Activated CD8-positive, alpha-beta memory T cell treated with anti-CD3 and anti-CD28 coated beads for 48 hours (primary cell): ENCODE data around the gene ZNF138.
"Not testable (repeated sequence)": the region's sequence is repeated elsewhere in the genome, so short reads cannot be mapped to it uniquely, and the experiment has no call there.

Experiments
- DNase-seq, 3 experiments: peaks; one replicate each; pipeline ENCODE4 v3.0.0-alpha.2; 2020; ENCODE audit warnings: low read depth in 2 of 3, low spot score in 2 of 3

The ZNF138 gene

GRCh38 chr7:64838051-64838450 is 43.8 kb downstream of the ZNF138 start:
- DNase-seq: not testable (repeated sequence)

GRCh38 chr7:64838691-64839090 is 44.5 kb downstream of the ZNF138 start:
- DNase-seq: no peak

- no peak for DNase-seq
Measured at GRCh38 chr7:64839910-64840309, 45.7 kb downstream of the ZNF138 start.

GRCh38 chr7:64849250-64849923 is 55.2 kb downstream of the ZNF138 start:
- no peak for DNase-seq

GRCh38 chr7:64849924-64850499 is 55.8 kb downstream of the ZNF138 start:
- DNase-seq: no peak

- DNase-seq: no peak
Measured at GRCh38 chr7:64853679-64854078, 59.5 kb downstream of the ZNF138 start.

- DNase-seq: no peak
Measured at GRCh38 chr7:64854969-64855368, 60.7 kb downstream of the ZNF138 start.

GRCh38 chr7:64863021-64863420 is 68.8 kb downstream of the ZNF138 start:
- no peak for DNase-seq

GRCh38 chr7:64863530-64863929 is 69.3 kb downstream of the ZNF138 start:
- DNase-seq: not testable (repeated sequence)

GRCh38 chr7:64863969-64864368 is 69.7 kb downstream of the ZNF138 start:
- DNase-seq: no peak

GRCh38 chr7:64867863-64868440 is 73.7 kb downstream of the ZNF138 start:
- DNase-seq: no peak

- no peak for DNase-seq
Measured at GRCh38 chr7:64868499-64868898, 74.3 kb downstream of the ZNF138 start.

GRCh38 chr7:64869121-64869725 is 75.0 kb downstream of the ZNF138 start:
- DNase-seq: no peak

- no peak for DNase-seq
Measured at GRCh38 chr7:64869912-64870562, 75.8 kb downstream of the ZNF138 start.

GRCh38 chr7:64870656-64871055 is 76.4 kb downstream of the ZNF138 start:
- DNase-seq: no peak

GRCh38 chr7:64871761-64872160 is 77.5 kb downstream of the ZNF138 start:
- DNase-seq: no peak

GRCh38 chr7:64872351-64873154 is 78.3 kb downstream of the ZNF138 start:
- DNase-seq: no peak

GRCh38 chr7:64873155-64873500 is 78.9 kb downstream of the ZNF138 start:
- DNase-seq: no peak

GRCh38 chr7:64873517-64873916 is 79.3 kb downstream of the ZNF138 start:
- DNase-seq: no peak

GRCh38 chr7:64874114-64874513 is 79.9 kb downstream of the ZNF138 start:
- DNase-seq: no peak
